ENCODE results near the gene APBA1. TPM values are rescaled to one million over a fixed set of nuclear protein-coding genes. Genes with fewer than 3 reads are reported as not detected.

The APBA1 gene
- total RNA-seq, 5 donors from 2014 or later (not counting 1 experiment from before 2014, with no cell fraction given): 0.51 to 1.8 (median 0.78) TPM

- no peak for ATAC-seq (replicated peaks in 1 of 4)
- no peaks in the 10 kb centered on the region for H3K9me3 Mint-ChIP-seq
- POLR2A ChIA-PET: no interaction called here
- Histone ChIP-seq H3K4me3 (ENCODE audit: control insufficient read depth in 1 of 2, extremely low read depth in 1 of 2, low read length in 1 of 2) (no peak overlapping the region), H3K27me3 (replicated peaks in 1 of 2; ENCODE audit: control insufficient read depth in 2 of 2, extremely low read depth in 1 of 2, insufficient read depth in 2 of 2, low read length in 1 of 2) (peaks cover 0 to 3% of the 10 kb centered on the region in 2 experiments), H3K9me3 (no peaks in the 10 kb centered on the region), H3K4me1 (ENCODE audit: control insufficient read depth in 1 of 2, extremely low read depth in 1 of 2, insufficient read depth in 2 of 2, low read length in 2 of 2) (no peaks in the 10 kb centered on the region), H3K27ac (ENCODE audit: low read length) (no peak overlapping the region), H3K36me3 (ENCODE audit: control insufficient read depth in 2 of 2, extremely low read depth in 1 of 2, insufficient read depth in 1 of 2, low read length in 1 of 2) (no peaks in the 10 kb centered on the region)
- WGBS (ENCODE audit: insufficient coverage): 93% methylated on average over 3 of the region's 5 CpGs
- H3K27me3 Mint-ChIP-seq: peaks cover 2 to 13% of the 10 kb centered on the region in 2 donors
- H3K36me3 Mint-ChIP-seq: no peaks in the 10 kb centered on the region
- no peak overlapping the region for H3K27ac Mint-ChIP-seq
- H3K4me3 Mint-ChIP-seq: no peak overlapping the region
- no peaks in the 10 kb centered on the region for H3K4me1 Mint-ChIP-seq
- no peak for DNase-seq
- CTCF ChIA-PET: no interaction called here
These were observed 90.2 kb downstream of the APBA1 start for GRCh38 chr9:69582018-69582417.

DNA sequence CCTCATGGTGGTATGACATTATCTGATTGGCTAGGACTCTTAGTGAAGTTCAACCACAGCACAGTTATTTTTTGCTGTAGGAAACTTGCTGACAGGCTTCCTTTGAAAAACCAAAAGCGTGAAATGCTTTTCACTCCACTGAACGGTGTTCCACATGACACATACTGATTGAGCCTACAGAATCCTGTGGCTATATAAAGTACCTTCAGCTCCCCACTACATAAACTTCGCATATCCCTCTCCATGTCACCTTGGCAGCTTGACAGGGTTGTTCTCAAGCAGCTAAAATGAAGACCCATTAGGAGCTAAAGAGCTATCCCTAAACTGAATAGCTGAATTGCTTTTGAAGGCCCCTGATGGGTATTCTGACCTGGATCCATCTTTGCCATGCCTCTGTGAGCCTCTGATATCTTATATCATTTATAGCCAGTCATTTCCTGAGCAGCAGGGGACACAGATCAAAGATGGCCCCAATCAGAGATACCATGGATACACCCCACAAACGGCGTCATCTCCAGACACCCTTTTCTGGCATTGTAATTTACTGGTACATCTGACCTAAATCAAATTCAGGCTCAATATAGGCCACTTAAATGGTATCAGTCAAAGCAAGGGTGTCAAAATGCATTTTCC lies 91.5 kb downstream of the APBA1 start:
- POLR2A ChIA-PET: no interaction called here
- Mint-ChIP-seq H3K36me3 (no peaks in the 10 kb centered on the region), H3K4me3 (no peak overlapping the region), H3K9me3 (no peaks in the 10 kb centered on the region), H3K27me3 (peaks cover 0 to 9% of the 10 kb centered on the region in 2 donors), H3K27ac (no peak overlapping the region), H3K4me1 (no peaks in the 10 kb centered on the region)
- no peaks in the 10 kb centered on the region for H3K9me3 ChIP-seq
- H3K27me3 ChIP-seq (replicated peaks in 1 of 2; ENCODE audit: control insufficient read depth in 2 of 2, extremely low read depth in 1 of 2, insufficient read depth in 2 of 2, low read length in 1 of 2): peaks cover 0 to 3% of the 10 kb centered on the region in 2 experiments
- H3K36me3 ChIP-seq (ENCODE audit: control insufficient read depth in 2 of 2, extremely low read depth in 1 of 2, insufficient read depth in 1 of 2, low read length in 1 of 2): no peaks in the 10 kb centered on the region
- DNase-seq (no peak), ATAC-seq (replicated peaks in 1 of 4) (no peak)
- no peak overlapping the region for H3K4me3 ChIP-seq (ENCODE audit: control insufficient read depth in 1 of 2, extremely low read depth in 1 of 2, low read length in 1 of 2)
- no peak overlapping the region for H3K27ac ChIP-seq (ENCODE audit: low read length)
- no peaks in the 10 kb centered on the region for H3K4me1 ChIP-seq (ENCODE audit: control insufficient read depth in 1 of 2, extremely low read depth in 1 of 2, insufficient read depth in 2 of 2, low read length in 2 of 2)
- WGBS (ENCODE audit: insufficient coverage): 56% methylated on average over 5 of the region's 5 CpGs
- CTCF ChIA-PET: no interaction called here

DNA sequence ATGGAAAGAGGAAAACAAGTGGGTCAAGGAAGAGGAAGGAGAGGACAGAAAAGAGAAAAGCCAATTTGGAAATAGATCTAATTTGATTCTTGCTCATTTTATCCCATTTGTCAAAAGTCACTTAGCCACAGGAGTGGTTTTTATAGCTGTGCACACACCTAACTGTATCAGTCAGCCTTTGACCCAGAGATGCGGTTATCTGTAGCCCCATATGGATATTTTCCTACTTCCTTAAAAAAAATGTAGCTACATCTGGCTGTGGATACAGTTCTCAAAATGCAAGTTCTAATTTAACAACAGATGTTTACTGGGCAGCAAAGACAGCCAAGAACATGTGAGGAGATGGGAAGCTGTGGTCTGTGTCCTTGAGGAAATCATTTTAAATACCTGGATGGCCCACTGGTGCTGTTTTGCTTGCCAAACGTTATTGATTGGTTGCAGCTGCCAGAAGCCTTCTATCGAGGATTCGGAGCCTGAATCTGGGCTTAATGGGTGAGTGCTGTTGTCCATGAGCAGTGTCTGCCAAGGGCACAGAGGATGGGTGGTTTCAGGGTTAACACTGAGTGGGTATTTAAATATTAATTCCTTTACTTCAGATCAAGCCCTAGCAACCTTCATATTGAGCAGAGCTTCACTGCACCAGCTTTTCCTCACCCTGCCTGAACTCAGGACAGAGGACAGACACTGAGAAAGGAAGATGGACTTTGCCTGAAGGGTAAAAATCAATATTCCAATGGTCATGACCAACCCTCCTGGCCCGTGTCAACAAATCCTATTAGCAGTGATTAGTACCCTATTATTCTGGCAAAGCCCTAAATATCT lies 92.2 kb downstream of the APBA1 start:
- ChIA-PET CTCF (no interaction called here), POLR2A (no interaction called here)
- Mint-ChIP-seq H3K36me3 (no peaks in the 10 kb centered on the region), H3K4me1 (no peaks in the 10 kb centered on the region), H3K27me3 (peaks cover 0 to 9% of the 10 kb centered on the region in 2 donors), H3K9me3 (no peaks in the 10 kb centered on the region), H3K4me3 (no peak overlapping the region), H3K27ac (no peak overlapping the region)
- no peaks in the 10 kb centered on the region for H3K9me3 ChIP-seq
- H3K27ac ChIP-seq (ENCODE audit: low read length): no peak overlapping the region
- no peak overlapping the region for H3K4me3 ChIP-seq (ENCODE audit: control insufficient read depth in 1 of 2, extremely low read depth in 1 of 2, low read length in 1 of 2)
- no peaks in the 10 kb centered on the region for H3K27me3 ChIP-seq (replicated peaks in 1 of 2; ENCODE audit: control insufficient read depth in 2 of 2, extremely low read depth in 1 of 2, insufficient read depth in 2 of 2, low read length in 1 of 2)
- DNase-seq: no peak
- WGBS (ENCODE audit: insufficient coverage): 43% methylated on average over 3 of the region's 5 CpGs
- ATAC-seq (replicated peaks in 1 of 4): no peak
- no peaks in the 10 kb centered on the region for H3K36me3 ChIP-seq (ENCODE audit: control insufficient read depth in 2 of 2, extremely low read depth in 1 of 2, insufficient read depth in 1 of 2, low read length in 1 of 2)
- H3K4me1 ChIP-seq (ENCODE audit: control insufficient read depth in 1 of 2, extremely low read depth in 1 of 2, insufficient read depth in 2 of 2, low read length in 2 of 2): no peaks in the 10 kb centered on the region

DNA sequence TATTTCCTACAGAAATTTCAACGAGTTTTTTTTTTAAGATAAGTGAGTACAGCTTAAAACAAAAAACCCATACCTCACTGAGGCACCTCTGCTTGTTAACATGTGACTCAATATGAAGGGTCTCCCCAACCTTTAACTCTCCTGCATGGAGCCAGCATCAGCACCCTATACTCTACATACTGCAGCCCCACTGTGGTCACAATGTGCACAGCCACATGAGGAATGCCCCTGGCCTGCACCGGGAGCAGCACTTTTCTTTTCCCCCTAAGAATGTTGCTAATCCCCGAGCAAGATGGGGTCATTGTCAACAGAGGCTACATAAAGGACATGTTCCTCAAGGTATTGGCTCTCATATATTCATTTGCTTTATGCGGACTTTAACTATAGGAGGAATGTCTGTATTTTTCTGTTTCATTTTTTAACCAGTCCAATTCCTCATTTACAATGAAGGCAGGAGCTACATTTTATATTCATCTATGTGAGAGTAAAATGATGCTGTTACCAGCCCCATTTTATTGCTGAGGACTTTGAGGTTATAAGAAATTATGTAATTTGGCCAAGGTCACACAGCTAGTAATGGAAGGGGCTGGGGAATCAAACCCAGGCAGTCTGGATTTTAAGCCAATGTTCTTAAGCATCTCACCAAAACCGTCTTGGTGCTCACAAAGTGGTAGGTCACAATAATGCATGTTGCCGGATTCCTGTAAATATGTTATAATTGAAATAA lies 93.0 kb downstream of the APBA1 start:
- Mint-ChIP-seq H3K4me1 (no peaks in the 10 kb centered on the region), H3K27me3 (peaks cover 0 to 9% of the 10 kb centered on the region in 2 donors), H3K4me3 (no peak overlapping the region), H3K36me3 (no peaks in the 10 kb centered on the region), H3K27ac (no peak overlapping the region), H3K9me3 (no peaks in the 10 kb centered on the region)
- POLR2A ChIA-PET: no interaction called here
- no peak for ATAC-seq (replicated peaks in 1 of 4)
- no peaks in the 10 kb centered on the region for H3K27me3 ChIP-seq (replicated peaks in 1 of 2; ENCODE audit: control insufficient read depth in 2 of 2, extremely low read depth in 1 of 2, insufficient read depth in 2 of 2, low read length in 1 of 2)
- H3K4me1 ChIP-seq (ENCODE audit: control insufficient read depth in 1 of 2, extremely low read depth in 1 of 2, insufficient read depth in 2 of 2, low read length in 2 of 2): no peaks in the 10 kb centered on the region
- no peak overlapping the region for H3K4me3 ChIP-seq (ENCODE audit: control insufficient read depth in 1 of 2, extremely low read depth in 1 of 2, low read length in 1 of 2)
- no peak overlapping the region for H3K27ac ChIP-seq (ENCODE audit: low read length)
- no peak for DNase-seq
- 83% methylated on average over 3 of the region's 6 CpGs for WGBS (ENCODE audit: insufficient coverage)
- CTCF ChIA-PET: no interaction called here
- H3K36me3 ChIP-seq (ENCODE audit: control insufficient read depth in 2 of 2, extremely low read depth in 1 of 2, insufficient read depth in 1 of 2, low read length in 1 of 2): no peaks in the 10 kb centered on the region
- H3K9me3 ChIP-seq: no peaks in the 10 kb centered on the region

DNA sequence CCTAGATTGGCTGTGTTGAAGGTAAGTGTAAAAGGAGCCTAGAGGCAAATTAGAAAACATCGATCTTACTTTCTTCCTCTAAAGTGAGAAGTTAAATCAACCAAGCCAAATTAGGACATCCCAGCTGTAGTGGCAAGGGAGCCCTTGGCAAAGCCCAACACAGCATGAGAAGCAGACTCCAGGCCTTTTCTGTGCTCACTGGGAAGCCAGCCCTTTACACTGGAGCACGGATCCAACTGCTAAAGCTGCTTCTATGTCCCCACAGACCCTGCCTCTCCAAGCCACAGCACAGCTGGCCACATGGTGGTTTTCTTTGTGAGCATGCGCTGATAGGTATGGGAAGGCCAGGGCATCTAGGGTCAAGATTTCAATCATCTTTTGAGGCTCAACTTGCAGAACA lies 94.1 kb downstream of the APBA1 start:
- H3K9me3 Mint-ChIP-seq: no peaks in the 10 kb centered on the region
- Histone ChIP-seq H3K27me3 (replicated peaks in 1 of 2; ENCODE audit: control insufficient read depth in 2 of 2, extremely low read depth in 1 of 2, insufficient read depth in 2 of 2, low read length in 1 of 2) (peaks cover 0 to under 1% of the 10 kb centered on the region in 2 experiments), H3K9me3 (no peaks in the 10 kb centered on the region), H3K4me1 (ENCODE audit: control insufficient read depth in 1 of 2, extremely low read depth in 1 of 2, insufficient read depth in 2 of 2, low read length in 2 of 2) (no peaks in the 10 kb centered on the region), H3K27ac (ENCODE audit: low read length) (no peak overlapping the region), H3K4me3 (ENCODE audit: control insufficient read depth in 1 of 2, extremely low read depth in 1 of 2, low read length in 1 of 2) (no peak overlapping the region), H3K36me3 (ENCODE audit: control insufficient read depth in 2 of 2, extremely low read depth in 1 of 2, insufficient read depth in 1 of 2, low read length in 1 of 2) (no peaks in the 10 kb centered on the region)
- ATAC-seq (replicated peaks in 1 of 4): no peak
- H3K4me1 Mint-ChIP-seq: no peaks in the 10 kb centered on the region
- 40% methylated on average over 1 of the region's 3 CpGs for WGBS (ENCODE audit: insufficient coverage)
- peaks cover 0 to 9% of the 10 kb centered on the region in 2 donors for H3K27me3 Mint-ChIP-seq
- no peak overlapping the region for H3K4me3 Mint-ChIP-seq
- H3K27ac Mint-ChIP-seq: no peak overlapping the region
- DNase-seq: no peak
- CTCF ChIA-PET: no interaction called here
- no peaks in the 10 kb centered on the region for H3K36me3 Mint-ChIP-seq
- POLR2A ChIA-PET: no interaction called here

GRCh38 chr9:69577123-69577522 lies 95.0 kb downstream of the APBA1 start:
- Histone ChIP-seq H3K4me1 (ENCODE audit: control insufficient read depth in 1 of 2, extremely low read depth in 1 of 2, insufficient read depth in 2 of 2, low read length in 2 of 2) (no peaks in the 10 kb centered on the region), H3K4me3 (ENCODE audit: control insufficient read depth in 1 of 2, extremely low read depth in 1 of 2, low read length in 1 of 2) (no peak overlapping the region), H3K9me3 (no peaks in the 10 kb centered on the region), H3K27ac (ENCODE audit: low read length) (no peak overlapping the region), H3K36me3 (ENCODE audit: control insufficient read depth in 2 of 2, extremely low read depth in 1 of 2, insufficient read depth in 1 of 2, low read length in 1 of 2) (no peaks in the 10 kb centered on the region), H3K27me3 (replicated peaks in 1 of 2; ENCODE audit: control insufficient read depth in 2 of 2, extremely low read depth in 1 of 2, insufficient read depth in 2 of 2, low read length in 1 of 2) (peaks cover 0 to 2% of the 10 kb centered on the region in 2 experiments)
- no peak for DNase-seq
- peaks cover 4 to 9% of the 10 kb centered on the region in 2 donors for H3K27me3 Mint-ChIP-seq
- WGBS (ENCODE audit: insufficient coverage): no CpG with 5 or more reads among the region's 1 CpG
- H3K27ac Mint-ChIP-seq: no peak overlapping the region
- H3K4me3 Mint-ChIP-seq: no peak overlapping the region
- no peaks in the 10 kb centered on the region for H3K36me3 Mint-ChIP-seq
- no peaks in the 10 kb centered on the region for H3K4me1 Mint-ChIP-seq
- ChIA-PET CTCF (no interaction called here), POLR2A (no interaction called here)
- no peak for ATAC-seq (replicated peaks in 1 of 4)
- no peaks in the 10 kb centered on the region for H3K9me3 Mint-ChIP-seq

All from T-cell (primary cell).